ENCODE results near the gene IL6R. TPM values are rescaled to one million over a fixed set of nuclear protein-coding genes. Genes with fewer than 3 reads are reported as not detected.

Gene IL6R
- total RNA-seq, 2 donors from 2014 or later: 32.9 to 51.4 TPM

DNA sequence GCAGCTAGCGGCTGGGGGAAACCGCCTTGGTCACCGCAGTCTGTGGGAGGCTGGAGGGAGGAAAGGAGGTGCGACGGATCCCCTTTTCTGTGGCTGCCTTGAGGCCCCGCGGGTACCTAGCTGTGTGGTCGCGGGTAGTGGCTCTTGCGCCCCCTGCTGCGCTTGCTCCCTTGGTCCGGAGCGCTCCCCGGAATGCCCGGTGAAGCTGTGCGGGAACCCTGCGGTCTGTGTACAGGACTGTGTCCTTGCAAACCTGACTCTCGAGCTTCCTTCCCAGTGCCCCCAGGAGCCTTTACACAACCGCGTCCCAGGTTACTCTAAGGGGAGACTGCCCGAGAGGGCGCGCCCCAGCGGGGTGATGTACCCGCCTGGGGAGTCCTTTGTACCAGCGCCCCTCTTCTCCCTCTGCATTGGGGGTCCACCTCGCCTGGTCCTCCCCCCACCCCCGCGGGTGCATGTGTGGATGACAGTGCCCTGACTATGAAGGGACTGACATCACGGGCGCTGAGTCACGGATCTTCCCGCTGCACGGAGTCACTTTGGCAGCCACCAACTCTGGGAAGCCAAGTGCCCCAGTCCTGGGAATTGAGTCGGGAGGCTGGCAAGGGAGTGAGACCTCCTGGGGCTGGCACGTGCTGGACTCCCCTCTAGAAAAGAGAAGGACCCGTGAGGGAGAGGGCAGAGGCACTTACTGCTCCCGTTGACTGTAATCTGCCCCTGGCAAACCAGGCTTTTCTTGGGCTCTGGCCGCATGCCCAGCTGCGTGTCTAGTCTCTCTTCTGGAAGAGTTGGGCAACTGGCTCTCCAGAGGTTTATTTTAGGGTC, 816 bp downstream of the IL6R start:
- peak; percentile 65 for ATAC-seq
- intact Hi-C loops (cut with DNase I, micrococcal nuclease): no loop called here
- peak; percentile 76 to 84 for DNase-seq

DNA sequence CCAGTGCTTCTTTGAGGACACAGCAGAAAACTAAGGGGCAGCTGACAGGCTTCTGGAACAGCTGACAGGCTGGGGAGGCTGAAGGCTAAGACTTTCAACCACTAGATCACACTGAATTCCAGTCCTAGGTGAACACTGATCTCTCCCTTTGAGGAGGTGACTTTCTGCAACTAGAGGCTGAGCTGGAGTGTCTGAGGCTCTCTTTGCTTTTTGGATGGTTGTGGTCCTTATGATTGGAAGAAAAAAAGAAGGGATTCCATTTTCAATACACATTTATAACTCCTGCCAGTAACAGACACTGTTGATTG, 1.4 kb downstream of the IL6R start:
- peak; percentile 2 for ATAC-seq
- no peak for DNase-seq
- intact Hi-C loops (cut with DNase I, micrococcal nuclease): no loop called here

GRCh38 chr1:154406886-154407197, 1.7 kb downstream of the IL6R start:
- ATAC-seq (no peak), DNase-seq (no peak)
- intact Hi-C loops (cut with DNase I, micrococcal nuclease): no loop called here

- ATAC-seq: no peak
- intact Hi-C loops (cut with DNase I, micrococcal nuclease): no loop called here
- no peak for DNase-seq
These were observed 2.3 kb downstream of the IL6R start for GRCh38 chr1:154407198-154408091.

- ATAC-seq: no peak
- no peak for DNase-seq
- intact Hi-C loops (cut with DNase I, micrococcal nuclease): no loop called here
These were observed 3.1 kb downstream of the IL6R start for GRCh38 chr1:154408174-154408777.

DNA sequence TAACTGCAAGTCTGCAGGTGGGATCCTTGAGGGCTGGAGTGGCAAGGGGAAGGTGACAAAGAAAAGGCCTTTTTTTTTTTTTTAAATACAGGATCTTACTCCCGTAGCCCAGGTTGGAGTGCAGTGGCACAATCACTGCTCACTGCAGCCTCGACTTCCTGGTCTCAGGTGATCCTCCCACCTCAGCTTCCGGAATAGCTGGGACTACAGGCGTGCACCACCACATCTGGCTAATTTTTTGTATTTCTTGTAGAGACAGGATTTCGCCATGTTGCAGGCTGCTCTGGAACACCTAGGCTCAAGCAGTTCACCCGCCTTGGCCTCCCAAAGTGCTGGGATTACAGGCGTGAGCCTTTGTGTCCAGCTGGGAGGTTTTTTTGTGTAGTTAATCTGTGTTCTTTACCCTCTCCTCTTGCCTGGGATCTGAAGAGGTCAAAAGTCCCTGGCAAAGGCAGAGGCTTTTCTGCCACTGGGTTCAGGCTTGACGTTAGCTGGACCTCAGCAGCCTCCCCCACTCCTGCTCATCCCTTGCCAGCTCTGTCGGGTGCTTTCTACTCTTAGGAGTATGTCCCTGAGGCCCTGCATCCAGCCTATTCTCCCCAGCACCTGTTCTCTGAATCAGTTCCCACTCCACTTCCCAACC, 5.2 kb downstream of the IL6R start:
- ATAC-seq (no peak), DNase-seq (no peak)
- intact Hi-C loops (cut with DNase I, micrococcal nuclease): no loop called here

GRCh38 chr1:154411525-154411924, 6.4 kb downstream of the IL6R start:
- ATAC-seq: no peak
- no peak for DNase-seq
- intact Hi-C loops (cut with DNase I, micrococcal nuclease): no loop called here

GRCh38 chr1:154413177-154413783, 8.1 kb downstream of the IL6R start:
- no peak for DNase-seq
- no peak for ATAC-seq
- intact Hi-C loops (cut with DNase I, micrococcal nuclease): no loop called here

GRCh38 chr1:154414606-154415005, 9.5 kb downstream of the IL6R start:
- intact Hi-C loops (cut with DNase I, micrococcal nuclease): no loop called here
- DNase-seq (no peak), ATAC-seq (no peak)

DNA sequence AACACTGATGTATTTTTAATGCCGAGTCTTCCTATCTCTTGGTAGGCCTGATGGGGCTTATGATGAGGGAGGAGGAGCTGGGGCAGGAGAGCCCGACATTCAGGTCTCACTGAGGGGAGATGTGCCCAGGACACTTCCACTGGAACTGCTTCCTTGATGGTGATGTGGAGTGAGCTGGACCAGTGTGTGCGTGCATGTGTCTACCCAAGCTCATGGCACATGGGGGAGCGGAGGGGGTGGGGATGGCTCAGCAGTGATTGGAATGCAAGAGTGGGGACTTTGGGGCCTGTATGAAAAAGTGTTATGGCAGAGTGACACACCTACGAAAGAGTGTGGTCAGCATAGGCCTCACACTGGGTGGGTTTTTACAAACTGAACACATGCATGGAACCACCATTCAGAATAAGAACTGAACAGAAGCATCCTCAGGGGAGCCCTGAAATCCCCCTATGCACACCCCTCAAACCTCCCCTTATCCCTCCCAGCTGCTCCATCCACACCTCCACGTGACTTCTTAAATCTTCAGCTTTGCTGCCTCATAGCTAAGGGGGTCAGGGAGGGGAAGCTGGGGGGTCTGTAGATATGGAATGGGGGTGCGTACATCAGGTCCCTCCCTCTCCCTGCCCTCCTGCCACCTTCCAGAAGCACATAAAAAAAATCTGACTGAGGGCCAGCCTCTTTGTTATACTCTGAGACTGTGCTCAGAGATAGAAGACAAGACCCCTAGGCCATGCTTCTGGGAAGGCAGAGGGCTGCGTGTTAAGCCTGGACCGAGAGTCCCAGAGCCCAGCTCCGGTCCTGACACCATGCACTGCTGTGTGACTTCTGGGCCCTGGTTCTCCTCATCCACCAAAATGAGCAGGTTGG, 11.6 kb downstream of the IL6R start:
- intact Hi-C loops (cut with DNase I, micrococcal nuclease): no loop called here
- DNase-seq (no peak), ATAC-seq (no peak)

DNA sequence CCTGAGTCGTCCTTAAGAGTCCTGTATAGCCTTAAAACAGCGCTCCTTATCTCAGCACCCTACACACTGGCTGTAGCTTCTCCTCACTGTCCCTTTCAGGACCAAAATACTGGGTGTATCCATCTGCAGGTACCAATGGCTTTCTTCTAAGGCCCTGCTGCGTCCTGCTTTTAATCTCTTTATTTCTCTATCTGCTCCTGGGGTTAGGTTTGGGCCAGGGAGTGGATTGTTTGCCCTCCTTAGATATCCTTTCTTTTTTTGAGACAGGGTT, 12.1 kb downstream of the IL6R start:
- ATAC-seq (no peak), DNase-seq (no peak)
- intact Hi-C loops (cut with DNase I, micrococcal nuclease): no loop called here

DNA sequence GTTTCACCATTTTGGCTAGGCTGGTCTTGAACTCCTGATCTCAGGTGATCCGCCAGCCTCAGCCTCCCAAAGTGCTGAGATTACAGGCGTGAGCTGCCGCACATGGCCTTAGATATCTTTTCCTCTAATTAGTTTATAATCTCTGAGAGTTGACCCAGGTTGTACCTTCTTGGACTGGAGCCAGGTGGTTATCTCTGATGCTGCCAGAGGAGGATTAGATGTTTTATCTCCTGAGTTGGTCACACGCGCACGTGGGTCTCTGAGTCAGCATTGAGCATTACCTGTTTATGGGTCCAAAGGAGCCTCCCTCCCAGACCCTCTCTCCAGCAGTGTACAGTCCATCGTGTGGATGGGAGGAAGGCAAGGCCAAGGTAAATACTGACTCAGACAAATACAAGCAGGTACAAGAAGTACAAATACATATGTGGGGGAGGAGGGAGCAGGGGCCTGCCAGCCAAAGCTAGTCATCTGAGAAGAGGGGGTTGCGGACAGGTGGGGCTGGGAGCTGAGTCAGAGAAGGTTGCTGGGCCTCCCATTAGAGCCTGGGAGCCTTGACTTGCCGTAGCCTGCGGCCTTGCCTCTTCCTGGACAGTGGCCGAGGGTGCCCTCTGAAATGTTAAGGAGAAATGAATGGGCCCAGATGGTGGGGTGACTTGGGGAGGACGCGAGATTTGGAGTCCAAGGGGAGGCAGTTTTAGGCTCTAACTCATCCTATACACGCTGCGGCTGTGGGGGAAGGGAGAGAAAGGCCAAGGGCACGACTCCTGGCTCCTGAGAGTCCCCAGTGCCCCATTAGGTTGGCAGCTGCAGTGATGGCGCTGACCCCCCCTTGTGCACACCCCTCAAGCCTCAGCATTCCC, 13.1 kb downstream of the IL6R start:
- ATAC-seq (peak; percentile 90), DNase-seq (peak; percentile 81 to 97)
- intact Hi-C loops (cut with DNase I, micrococcal nuclease): no loop called here

DNA sequence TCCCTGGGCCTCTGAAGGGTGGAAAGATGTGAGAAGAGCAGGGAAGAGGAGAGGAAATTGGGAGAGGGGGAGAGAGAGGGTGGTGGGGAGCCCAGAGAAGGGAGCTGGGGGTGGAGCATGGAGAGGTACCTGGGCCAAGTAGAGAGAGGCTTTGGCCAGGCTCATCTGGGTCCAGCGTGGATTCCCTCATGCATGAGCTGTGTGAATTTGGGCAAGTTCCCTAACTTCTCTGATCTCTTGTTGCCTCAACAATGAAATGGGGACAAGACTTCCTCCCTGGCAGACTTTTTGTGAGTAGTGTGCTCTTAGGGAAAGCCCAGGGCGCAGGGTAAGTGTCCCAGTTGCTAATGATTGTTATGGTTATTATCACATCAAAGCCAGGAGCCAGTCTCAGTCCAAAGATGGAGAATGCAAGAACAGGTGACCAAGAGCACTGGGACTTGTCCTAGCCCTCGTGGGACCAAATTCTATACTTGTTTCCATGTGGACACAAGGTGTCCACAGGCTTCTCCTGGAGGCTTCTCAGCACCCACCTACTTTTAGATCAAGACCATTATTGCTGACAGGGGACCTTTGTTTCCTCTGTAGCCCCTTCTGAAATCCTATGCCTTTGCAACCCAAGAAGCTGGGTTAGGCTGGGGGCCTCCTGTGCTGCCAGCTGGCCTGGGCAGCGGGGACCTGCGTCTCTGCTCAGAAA, 13.9 kb downstream of the IL6R start:
- ATAC-seq (peak; percentile 14), DNase-seq (no peak)
- intact Hi-C loops (cut with DNase I, micrococcal nuclease): no loop called here

- intact Hi-C loops (cut with DNase I, micrococcal nuclease): no loop called here
- ATAC-seq: peak; percentile 27
- peak; percentile 69 to 90 for DNase-seq
These were observed 14.8 kb downstream of the IL6R start for GRCh38 chr1:154419620-154420571.

- DNase-seq: peak in 1 of 2 donors; percentile 27
- no peak for ATAC-seq
- intact Hi-C loops (cut with DNase I, micrococcal nuclease): no loop called here
These were observed 16.1 kb downstream of the IL6R start for GRCh38 chr1:154420961-154421924.

Measured in left colon (tissue), 2 donors.